Measurements from ENCODE around the gene HOXC10. TPM values are rescaled to one million over a fixed set of nuclear protein-coding genes. Genes with fewer than 3 reads are reported as not detected.
A peak's percentile ranks its signal among the peaks of the same experiment; 100 is the strongest.

The HOXC10 gene
- polyA plus RNA-seq, 1 donor (not counting 4 experiments of a cell fraction or from before 2014, with no cell fraction given), result 14.1 TPM

DNA sequence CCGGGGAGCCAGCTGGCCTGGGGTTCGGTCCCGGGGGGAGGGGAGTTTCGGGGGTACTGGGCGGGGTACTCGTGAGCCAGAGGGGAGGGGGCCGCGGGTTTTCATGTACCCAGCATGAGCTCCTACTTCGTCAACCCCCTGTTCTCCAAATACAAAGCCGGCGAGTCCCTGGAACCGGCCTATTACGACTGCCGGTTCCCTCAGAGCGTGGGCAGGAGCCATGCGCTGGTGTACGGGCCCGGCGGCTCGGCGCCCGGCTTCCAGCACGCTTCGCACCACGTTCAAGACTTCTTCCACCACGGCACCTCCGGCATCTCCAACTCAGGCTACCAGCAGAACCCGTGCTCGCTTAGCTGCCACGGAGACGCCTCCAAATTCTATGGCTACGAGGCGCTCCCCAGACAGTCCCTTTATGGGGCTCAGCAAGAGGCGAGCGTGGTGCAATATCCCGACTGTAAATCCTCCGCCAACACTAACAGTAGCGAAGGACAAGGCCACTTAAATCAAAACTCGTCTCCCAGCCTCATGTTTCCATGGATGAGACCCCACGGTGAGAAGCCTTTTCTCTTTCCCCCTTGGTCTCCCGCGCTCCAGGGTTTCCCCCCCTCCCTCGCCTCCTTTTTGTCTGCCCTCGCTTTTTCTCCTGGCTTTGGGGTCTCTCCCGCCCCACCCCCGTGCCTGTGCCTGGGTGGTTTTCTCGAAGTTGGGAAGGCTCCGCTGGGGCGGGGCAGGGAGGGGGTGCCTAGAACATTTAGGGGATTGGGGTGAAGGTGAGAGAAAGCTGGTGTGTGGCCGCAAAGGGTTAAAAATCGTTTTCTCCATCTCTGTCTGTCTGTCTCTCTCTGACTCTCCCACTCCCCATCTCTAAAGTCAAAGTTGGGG lies 24.5 kb downstream of the HOXC10 start:
- DNase-seq (ENCODE audit: low read depth, low spot score) (no peak), FAIRE-seq (no peak)
- H3K4me3 ChIP-seq (ENCODE audit: control insufficient read depth in 2 of 3, extremely low read depth in 1 of 3, insufficient read depth in 2 of 3, low read depth in 1 of 3, low read length in 3 of 3), result peak overlapping the region; percentile 43 to 62 (median 62)
- peak overlapping the region; percentile 80 for H3K9ac ChIP-seq (ENCODE audit: control insufficient read depth, extremely low read depth, insufficient read depth, low read length)
- H3K4me1 ChIP-seq (ENCODE audit: control insufficient read depth, extremely low read depth, insufficient read depth, low read length), result peaks cover 16% of the 10 kb centered on the region
- dilution Hi-C loops (cut with MboI; ENCODE audit: extremely low pct_ligation_motif_present, low sequenced_read_pairs), result no loop called here
- H3K27ac ChIP-seq (ENCODE audit: control insufficient read depth, insufficient read depth, low read length), result no peak overlapping the region
- no peaks in the 10 kb centered on the region for H3K27me3 ChIP-seq (ENCODE audit: control insufficient read depth, extremely low read depth, insufficient read depth, low read length)
- H3K9me1 ChIP-seq (ENCODE audit: control insufficient read depth, extremely low read depth, insufficient read depth, low read length), result no peaks in the 10 kb centered on the region
- no peaks in the 10 kb centered on the region for H3K9me3 ChIP-seq (ENCODE audit: control insufficient read depth, low read depth, low read length)
- H4K20me1 ChIP-seq (ENCODE audit: control insufficient read depth, extremely low read depth, insufficient read depth, low read length), result no peaks in the 10 kb centered on the region
- TF ChIP-seq EZH2 (IDR thresholded peaks at IDR 0.05; ENCODE audit: low read length), result no peak
- TF ChIP-seq, protein P1, sequence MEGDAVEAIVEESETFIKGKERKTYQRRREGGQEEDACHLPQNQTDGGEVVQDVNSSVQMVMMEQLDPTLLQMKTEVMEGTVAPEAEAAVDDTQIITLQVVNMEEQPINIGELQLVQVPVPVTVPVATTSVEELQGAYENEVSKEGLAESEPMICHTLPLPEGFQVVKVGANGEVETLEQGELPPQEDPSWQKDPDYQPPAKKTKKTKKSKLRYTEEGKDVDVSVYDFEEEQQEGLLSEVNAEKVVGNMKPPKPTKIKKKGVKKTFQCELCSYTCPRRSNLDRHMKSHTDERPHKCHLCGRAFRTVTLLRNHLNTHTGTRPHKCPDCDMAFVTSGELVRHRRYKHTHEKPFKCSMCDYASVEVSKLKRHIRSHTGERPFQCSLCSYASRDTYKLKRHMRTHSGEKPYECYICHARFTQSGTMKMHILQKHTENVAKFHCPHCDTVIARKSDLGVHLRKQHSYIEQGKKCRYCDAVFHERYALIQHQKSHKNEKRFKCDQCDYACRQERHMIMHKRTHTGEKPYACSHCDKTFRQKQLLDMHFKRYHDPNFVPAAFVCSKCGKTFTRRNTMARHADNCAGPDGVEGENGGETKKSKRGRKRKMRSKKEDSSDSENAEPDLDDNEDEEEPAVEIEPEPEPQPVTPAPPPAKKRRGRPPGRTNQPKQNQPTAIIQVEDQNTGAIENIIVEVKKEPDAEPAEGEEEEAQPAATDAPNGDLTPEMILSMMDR (optimal IDR thresholded peaks at IDR 0.05 in 1 of 3, IDR thresholded peaks at IDR 0.05 in 1 of 3, conservative IDR thresholded peaks at IDR 0.05 in 1 of 3; ENCODE audit: extremely low read depth in 1 of 3, insufficient read depth in 2 of 3, low read length in 3 of 3), result no peak
- H3K36me3 ChIP-seq (ENCODE audit: control insufficient read depth in 2 of 2, extremely low read depth in 1 of 2, insufficient read depth in 2 of 2, low read length in 2 of 2), result peaks cover 0 to 2% of the 10 kb centered on the region in 2 experiments
- H2AFZ ChIP-seq (ENCODE audit: control insufficient read depth, low read length), result peak overlapping the region; percentile 70
- H3K4me2 ChIP-seq (ENCODE audit: control insufficient read depth, extremely low read depth, insufficient read depth, low read depth, low read length), result peak overlapping the region; percentile 79
- H3K79me2 ChIP-seq (ENCODE audit: control insufficient read depth, insufficient read depth, low read length), result peaks cover 28% of the 10 kb centered on the region

DNA sequence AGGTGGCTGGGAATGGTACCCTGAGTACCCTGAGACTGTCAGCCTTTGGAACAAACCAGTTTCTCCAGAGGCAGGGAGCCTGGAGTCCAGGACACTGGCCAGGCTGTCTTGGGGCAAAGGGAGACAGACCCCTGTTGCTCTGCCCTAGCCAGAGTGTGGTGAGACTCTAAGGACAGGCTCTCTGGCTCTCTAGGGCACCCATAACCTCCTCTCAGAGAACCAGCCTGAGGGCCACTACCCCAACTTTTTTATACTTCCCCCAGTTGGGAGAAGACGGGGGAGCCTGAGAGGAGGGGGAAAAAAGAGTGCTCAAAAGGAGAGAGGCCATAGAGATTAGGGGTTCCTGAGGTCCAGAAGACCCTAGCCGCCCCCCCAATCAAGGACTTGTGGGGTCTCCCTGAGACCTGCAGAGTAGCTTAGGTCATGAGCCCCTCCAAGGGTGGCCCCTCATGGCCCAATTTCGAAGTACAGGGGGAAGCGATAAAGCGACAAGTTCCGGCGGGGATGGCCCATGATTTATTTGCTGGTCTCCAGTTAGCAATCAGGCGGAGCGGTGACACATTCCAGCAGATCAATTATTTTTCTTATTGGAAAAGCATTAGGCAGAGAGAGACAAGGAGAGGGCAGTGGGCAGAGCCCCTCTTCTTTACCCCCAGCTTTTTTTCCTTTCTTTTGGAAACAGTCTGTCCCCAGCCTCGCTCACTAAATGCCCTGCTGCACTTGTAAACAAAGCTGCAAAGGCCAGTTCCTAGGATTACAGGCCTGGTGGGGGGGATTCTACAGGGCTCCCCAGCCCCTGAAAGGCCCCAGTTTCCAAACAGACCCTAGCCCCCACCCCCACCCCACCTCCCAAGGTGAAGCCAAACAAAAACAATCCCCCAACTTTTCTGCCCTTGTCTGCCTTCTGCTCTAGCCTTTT lies 25.4 kb downstream of the HOXC10 start:
- H3K4me1 ChIP-seq (ENCODE audit: control insufficient read depth, extremely low read depth, insufficient read depth, low read length), result peaks cover 16% of the 10 kb centered on the region
- H3K9ac ChIP-seq (ENCODE audit: control insufficient read depth, extremely low read depth, insufficient read depth, low read length), result peak overlapping the region; percentile 80
- H3K27ac ChIP-seq (ENCODE audit: control insufficient read depth, insufficient read depth, low read length), result no peak overlapping the region
- H3K4me3 ChIP-seq (ENCODE audit: control insufficient read depth in 2 of 3, extremely low read depth in 1 of 3, insufficient read depth in 2 of 3, low read depth in 1 of 3, low read length in 3 of 3), result peak overlapping the region in 1 of 3 experiments; percentile 19
- FAIRE-seq (no peak), DNase-seq (ENCODE audit: low read depth, low spot score) (no peak)
- dilution Hi-C loops (cut with MboI; ENCODE audit: extremely low pct_ligation_motif_present, low sequenced_read_pairs), result no loop called here
- H3K9me1 ChIP-seq (ENCODE audit: control insufficient read depth, extremely low read depth, insufficient read depth, low read length), result no peaks in the 10 kb centered on the region
- TF ChIP-seq, protein P1 (optimal IDR thresholded peaks at IDR 0.05 in 1 of 3, IDR thresholded peaks at IDR 0.05 in 1 of 3, conservative IDR thresholded peaks at IDR 0.05 in 1 of 3; ENCODE audit: extremely low read depth in 1 of 3, insufficient read depth in 2 of 3, low read length in 3 of 3), result no peak
- TF ChIP-seq EZH2 (IDR thresholded peaks at IDR 0.05; ENCODE audit: low read length), result no peak
- no peaks in the 10 kb centered on the region for H3K27me3 ChIP-seq (ENCODE audit: control insufficient read depth, extremely low read depth, insufficient read depth, low read length)
- peak overlapping the region; percentile 79 for H3K4me2 ChIP-seq (ENCODE audit: control insufficient read depth, extremely low read depth, insufficient read depth, low read depth, low read length)
- no peak overlapping the region for H2AFZ ChIP-seq (ENCODE audit: control insufficient read depth, low read length)
- no peaks in the 10 kb centered on the region for H3K36me3 ChIP-seq (ENCODE audit: control insufficient read depth in 2 of 2, extremely low read depth in 1 of 2, insufficient read depth in 2 of 2, low read length in 2 of 2)
- no peaks in the 10 kb centered on the region for H4K20me1 ChIP-seq (ENCODE audit: control insufficient read depth, extremely low read depth, insufficient read depth, low read length)
- peaks cover 32% of the 10 kb centered on the region for H3K79me2 ChIP-seq (ENCODE audit: control insufficient read depth, insufficient read depth, low read length)
- no peaks in the 10 kb centered on the region for H3K9me3 ChIP-seq (ENCODE audit: control insufficient read depth, low read depth, low read length)

All from keratinocyte (primary cell).